ENCODE measurements around the gene ACADS.

GRCh38 chr12:120733574-120733973 lies 7.9 kb downstream of the ACADS start:
- TF ChIP-seq POLR2AphosphoS5 (IDR thresholded peaks at IDR 0.05; ENCODE audit: low read depth, low read length) (no peak), CTCF (IDR thresholded peaks at IDR 0.05; ENCODE audit: control extremely low read depth in 1 of 3, insufficient read depth in 1 of 3, low read depth in 1 of 3, low read length in 3 of 3) (no peak), POLR2A (IDR thresholded peaks at IDR 0.05; ENCODE audit: control extremely low read depth in 1 of 2, low read depth in 2 of 2, low read length in 2 of 2) (no peak), RFX5 (IDR thresholded peaks at IDR 0.05; ENCODE audit: borderline replicate concordance, low read depth, low read length) (no peak), EP300 (IDR thresholded peaks at IDR 0.05; ENCODE audit: borderline replicate concordance in 1 of 2, low read depth in 2 of 2, low read length in 2 of 2) (no peak), HDAC6 (IDR thresholded peaks at IDR 0.05; ENCODE audit: low read depth, low read length) (no peak), SP1 (IDR thresholded peaks at IDR 0.05; ENCODE audit: low read depth, low read length) (no peak)
